B cell (primary cell): ENCODE results near the gene MATN1.

ENCODE experiments used
- EZH2 ChIP-seq: IDR thresholded peaks from 2 replicates; pipeline ENCODE4 v1.6.1; 2012; ENCODE audit warnings: borderline replicate concordance, low read depth, mild to moderate bottlenecking, moderate library complexity, low read length; ENCODE audit not compliant: insufficient read depth, poor library complexity, severe bottlenecking
- TF ChIP-seq, protein P1 (sequence below): fragments of 200-600 bp; IDR thresholded peaks from one replicate; pipeline ENCODE4 v1.8.0; 2022; ENCODE audit warnings: antibody characterized with exemption, mild to moderate bottlenecking

DNA sequence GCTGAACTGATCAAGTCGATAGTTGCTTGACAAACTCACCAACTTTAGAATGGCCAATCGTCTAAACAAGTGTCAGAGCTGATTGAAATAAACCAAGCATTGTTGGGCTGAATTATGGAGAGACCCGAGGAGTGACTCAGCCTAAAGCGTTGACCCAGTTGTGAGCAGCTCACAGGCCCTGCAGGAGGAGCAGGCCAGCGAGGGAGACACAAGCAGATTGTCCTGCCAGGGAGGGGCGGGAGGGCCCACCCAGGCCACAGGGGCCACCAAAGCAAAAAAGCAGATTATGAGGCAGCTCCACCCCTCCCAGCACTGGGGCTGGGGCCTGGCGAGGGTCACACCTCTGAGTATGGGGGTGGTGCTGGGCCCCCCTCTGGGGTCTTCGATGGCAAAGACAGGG, 10.1 kb upstream of the MATN1 start:
- TF ChIP-seq EZH2, result no peak
- TF ChIP-seq, protein P1, sequence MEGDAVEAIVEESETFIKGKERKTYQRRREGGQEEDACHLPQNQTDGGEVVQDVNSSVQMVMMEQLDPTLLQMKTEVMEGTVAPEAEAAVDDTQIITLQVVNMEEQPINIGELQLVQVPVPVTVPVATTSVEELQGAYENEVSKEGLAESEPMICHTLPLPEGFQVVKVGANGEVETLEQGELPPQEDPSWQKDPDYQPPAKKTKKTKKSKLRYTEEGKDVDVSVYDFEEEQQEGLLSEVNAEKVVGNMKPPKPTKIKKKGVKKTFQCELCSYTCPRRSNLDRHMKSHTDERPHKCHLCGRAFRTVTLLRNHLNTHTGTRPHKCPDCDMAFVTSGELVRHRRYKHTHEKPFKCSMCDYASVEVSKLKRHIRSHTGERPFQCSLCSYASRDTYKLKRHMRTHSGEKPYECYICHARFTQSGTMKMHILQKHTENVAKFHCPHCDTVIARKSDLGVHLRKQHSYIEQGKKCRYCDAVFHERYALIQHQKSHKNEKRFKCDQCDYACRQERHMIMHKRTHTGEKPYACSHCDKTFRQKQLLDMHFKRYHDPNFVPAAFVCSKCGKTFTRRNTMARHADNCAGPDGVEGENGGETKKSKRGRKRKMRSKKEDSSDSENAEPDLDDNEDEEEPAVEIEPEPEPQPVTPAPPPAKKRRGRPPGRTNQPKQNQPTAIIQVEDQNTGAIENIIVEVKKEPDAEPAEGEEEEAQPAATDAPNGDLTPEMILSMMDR, result no peak
